ENCODE measurements around the gene PRPH. TPM values are rescaled to one million over a fixed set of nuclear protein-coding genes. Genes with fewer than 3 reads are reported as not detected.
A peak's percentile ranks its signal among the peaks of the same experiment; 100 is the strongest.

The PRPH gene
- total and polyA plus RNA-seq, 8 donors, result 0.45 to 14.5 (median 9.0) TPM; not detected in 3

GRCh38 chr12:49340095-49340870 is 45.3 kb downstream of the PRPH start:
- no peak overlapping the region for H3K27ac ChIP-seq
- H3K4me1 ChIP-seq, result peaks cover 35 to 46% (median 40%) of the 10 kb centered on the region in 4 donors
- peaks cover 8 to 98% (median 41%) of the 10 kb centered on the region in 3 donors for H3K27me3 ChIP-seq
- no peaks in the 10 kb centered on the region for H3K36me3 ChIP-seq
- WGBS, 5 donors, result 69 to 79% (median 75%) methylated on average over 6 of the region's 6 CpGs
- intact Hi-C loops (cut with DNase I; ENCODE audit: low total_unique reads), result no loop called here
- peak in 1 of 2 donors; percentile 7 for DNase-seq
- TF ChIP-seq EP300 (IDR thresholded peaks at IDR 0.05) (no peak), POLR2A (IDR thresholded peaks at IDR 0.05) (no peak), POLR2AphosphoS5 (IDR thresholded peaks at IDR 0.05) (no peak), CTCF (IDR thresholded peaks at IDR 0.05) (no peak)
- H3K9me3 ChIP-seq, result no peaks in the 10 kb centered on the region
- H3K4me3 ChIP-seq, result no peak overlapping the region

GRCh38 chr12:49340971-49341776 is 46.2 kb downstream of the PRPH start:
- peaks cover 44 to 53% (median 47%) of the 10 kb centered on the region in 4 donors for H3K4me1 ChIP-seq
- no peaks in the 10 kb centered on the region for H3K9me3 ChIP-seq
- 51 to 67% (median 58%) methylated on average over 14 of the region's 14 CpGs for WGBS, 5 donors
- intact Hi-C loops (cut with DNase I; ENCODE audit: low total_unique reads), result no loop called here
- H3K27ac ChIP-seq, result no peak overlapping the region
- peaks cover 5 to 98% (median 41%) of the 10 kb centered on the region in 3 donors for H3K27me3 ChIP-seq
- no peak overlapping the region for H3K4me3 ChIP-seq
- DNase-seq, result peak; percentile 22 to 24
- H3K36me3 ChIP-seq, result no peaks in the 10 kb centered on the region
- TF ChIP-seq EP300 (IDR thresholded peaks at IDR 0.05) (no peak), POLR2A (IDR thresholded peaks at IDR 0.05) (no peak), POLR2AphosphoS5 (IDR thresholded peaks at IDR 0.05) (no peak), CTCF (IDR thresholded peaks at IDR 0.05) (no peak)

- peaks cover 7 to 98% (median 41%) of the 10 kb centered on the region in 3 donors for H3K27me3 ChIP-seq
- intact Hi-C loops (cut with DNase I; ENCODE audit: low total_unique reads), result no loop called here
Observed at GRCh38 chr12:49341777-49342065, 46.8 kb downstream of the PRPH start.

More at GRCh38 chr12:49341777-49342065, 46.8 kb downstream of the PRPH start:
- peaks cover 44 to 53% (median 49%) of the 10 kb centered on the region in 4 donors for H3K4me1 ChIP-seq
- peak overlapping the region in 3 of 4 donors; percentile 44 to 57 (median 49) for H3K4me3 ChIP-seq
- no peak overlapping the region for H3K27ac ChIP-seq
- no peaks in the 10 kb centered on the region for H3K9me3 ChIP-seq
- WGBS, 5 donors, result 43 to 75% (median 61%) methylated on average over 10 to 21 of the region's 21 CpGs
- TF ChIP-seq POLR2AphosphoS5 (IDR thresholded peaks at IDR 0.05) (no peak), EP300 (IDR thresholded peaks at IDR 0.05) (no peak), POLR2A (IDR thresholded peaks at IDR 0.05) (no peak), CTCF (IDR thresholded peaks at IDR 0.05) (no peak)
- H3K36me3 ChIP-seq, result no peaks in the 10 kb centered on the region
- no peak for DNase-seq
